AML-193 (cell line): ENCODE data around the gene NR1D1.
"Not testable (repeated sequence)": the region's sequence is repeated elsewhere in the genome, so short reads cannot be mapped to it uniquely, and the experiment has no call there.

Experiments used
- DNase-seq, 2 experiments: peaks; one replicate each; lab custom pipeline; 2025; lab: John Stamatoyannopoulos, UW

NR1D1 gene

GRCh38 chr17:40100419-40100668 is at the start of gene NR1D1:
Gene NR1D1 (minus strand): TSS chr17:40100589. CDS start chr17:40100094, 495 bp downstream.
- DNase-seq, result no peak

DNA sequence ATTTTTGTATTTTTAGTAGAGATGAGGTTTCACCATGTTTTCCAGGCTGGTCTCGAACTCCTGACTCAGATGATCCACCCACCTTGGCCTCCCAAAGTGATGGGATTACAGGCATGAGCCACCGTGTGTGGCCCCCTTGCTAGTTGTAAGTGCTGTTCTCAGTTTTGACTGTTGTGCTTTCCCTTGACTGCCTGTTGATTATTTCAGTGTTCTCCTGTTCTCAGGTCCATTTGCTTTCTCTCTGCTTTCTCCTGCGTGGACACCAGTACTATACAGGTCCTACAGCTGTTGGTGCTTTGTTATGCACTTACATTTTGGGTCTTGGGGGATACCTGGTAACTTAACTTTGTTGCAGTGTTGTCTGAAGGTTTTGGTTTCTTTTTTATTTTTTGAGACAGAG is 48.1 kb upstream of the NR1D1 start:
- DNase-seq, result no peak

DNA sequence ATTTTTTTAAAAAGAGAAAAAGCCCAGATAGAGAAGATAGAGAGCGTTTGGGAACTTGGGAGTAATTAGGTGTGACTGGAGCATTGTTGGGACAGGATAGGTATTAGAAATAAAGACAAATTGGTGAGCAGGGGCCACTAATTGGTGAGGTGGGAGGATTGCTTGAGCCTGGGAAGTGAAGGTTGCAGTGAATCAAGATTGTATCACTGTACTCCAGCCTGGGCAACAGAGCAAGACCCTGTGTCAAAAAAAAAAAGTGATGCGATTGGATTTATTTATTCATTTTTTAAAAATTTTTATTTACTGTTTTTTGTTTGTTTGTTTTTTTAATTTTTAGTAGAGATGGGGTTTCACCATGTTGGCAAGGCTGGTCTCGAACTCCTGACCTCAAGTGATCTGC is 45.1 kb upstream of the NR1D1 start:
- DNase-seq, result no peak

GRCh38 chr17:40143166-40143565 is 42.8 kb upstream of the NR1D1 start:
- DNase-seq, result not testable (repeated sequence)

- peak in 1 of 2 experiments; percentile 65 for DNase-seq
Observed at GRCh38 chr17:40139566-40140058, 39.2 kb upstream of the NR1D1 start.

- DNase-seq, result no peak
Observed at GRCh38 chr17:40135817-40136216, 35.4 kb upstream of the NR1D1 start.

- no peak for DNase-seq
Observed at GRCh38 chr17:40134184-40134583, 33.8 kb upstream of the NR1D1 start.

DNA sequence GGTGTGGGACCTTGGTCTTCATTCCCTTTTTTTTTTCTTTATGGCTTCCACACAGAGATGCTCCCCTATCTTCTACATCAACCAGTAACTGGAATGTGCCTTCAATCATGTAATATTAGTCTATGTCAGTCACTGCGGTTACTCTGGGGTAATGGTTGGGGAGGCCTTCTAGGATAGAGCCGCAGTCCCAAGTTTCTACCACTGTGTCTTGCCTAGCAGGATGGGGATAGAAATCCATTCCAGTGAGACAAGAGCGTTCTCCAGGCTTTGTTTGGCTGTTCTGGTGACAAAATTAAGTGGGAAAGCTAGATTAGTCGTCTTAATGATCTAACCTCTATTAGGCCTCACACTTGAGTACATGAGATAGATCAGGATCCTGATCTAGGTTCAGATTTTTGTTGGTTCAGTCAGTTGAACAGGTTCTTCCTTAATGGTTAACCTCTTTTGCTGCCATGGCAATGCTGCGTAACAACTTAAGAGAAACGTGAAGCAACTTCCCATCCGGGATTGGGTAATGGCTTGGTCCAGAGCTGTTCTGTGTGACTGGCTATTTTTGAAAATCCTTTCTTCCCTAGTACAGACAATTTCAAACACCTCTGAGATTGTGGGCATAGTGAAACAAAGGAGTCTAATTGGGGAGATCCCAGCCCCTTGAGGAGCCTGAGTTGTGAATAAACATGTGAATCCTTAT is 30.1 kb upstream of the NR1D1 start:
- peak; percentile 99 for DNase-seq

DNA sequence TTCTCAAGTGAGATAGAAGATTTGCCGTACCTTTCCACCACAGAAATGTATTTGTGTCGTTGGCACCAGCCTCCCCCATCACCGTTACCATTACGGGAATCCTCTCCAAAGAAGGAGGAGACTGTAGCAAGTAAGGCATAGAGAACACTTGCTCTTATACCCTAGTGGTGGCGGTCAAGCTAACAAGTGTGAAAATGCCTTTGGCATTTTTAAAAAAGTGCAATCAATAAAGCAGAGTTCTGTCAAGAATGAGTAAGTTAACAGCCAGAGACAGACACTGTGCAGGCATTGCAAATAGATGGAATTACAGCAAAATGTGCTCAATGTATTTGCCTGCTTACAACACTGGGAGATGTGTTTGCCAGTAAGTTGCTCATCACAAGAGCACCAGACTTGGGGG is 29.1 kb upstream of the NR1D1 start:
- DNase-seq, result no peak

GRCh38 chr17:40124279-40125141 is 24.1 kb upstream of the NR1D1 start:
- DNase-seq, result peak; percentile 40 to 46

GRCh38 chr17:40123811-40124114 is 23.4 kb upstream of the NR1D1 start:
- no peak for DNase-seq

GRCh38 chr17:40122999-40123810 is 22.8 kb upstream of the NR1D1 start:
- DNase-seq, result peak in 1 of 2 experiments; percentile 34

DNA sequence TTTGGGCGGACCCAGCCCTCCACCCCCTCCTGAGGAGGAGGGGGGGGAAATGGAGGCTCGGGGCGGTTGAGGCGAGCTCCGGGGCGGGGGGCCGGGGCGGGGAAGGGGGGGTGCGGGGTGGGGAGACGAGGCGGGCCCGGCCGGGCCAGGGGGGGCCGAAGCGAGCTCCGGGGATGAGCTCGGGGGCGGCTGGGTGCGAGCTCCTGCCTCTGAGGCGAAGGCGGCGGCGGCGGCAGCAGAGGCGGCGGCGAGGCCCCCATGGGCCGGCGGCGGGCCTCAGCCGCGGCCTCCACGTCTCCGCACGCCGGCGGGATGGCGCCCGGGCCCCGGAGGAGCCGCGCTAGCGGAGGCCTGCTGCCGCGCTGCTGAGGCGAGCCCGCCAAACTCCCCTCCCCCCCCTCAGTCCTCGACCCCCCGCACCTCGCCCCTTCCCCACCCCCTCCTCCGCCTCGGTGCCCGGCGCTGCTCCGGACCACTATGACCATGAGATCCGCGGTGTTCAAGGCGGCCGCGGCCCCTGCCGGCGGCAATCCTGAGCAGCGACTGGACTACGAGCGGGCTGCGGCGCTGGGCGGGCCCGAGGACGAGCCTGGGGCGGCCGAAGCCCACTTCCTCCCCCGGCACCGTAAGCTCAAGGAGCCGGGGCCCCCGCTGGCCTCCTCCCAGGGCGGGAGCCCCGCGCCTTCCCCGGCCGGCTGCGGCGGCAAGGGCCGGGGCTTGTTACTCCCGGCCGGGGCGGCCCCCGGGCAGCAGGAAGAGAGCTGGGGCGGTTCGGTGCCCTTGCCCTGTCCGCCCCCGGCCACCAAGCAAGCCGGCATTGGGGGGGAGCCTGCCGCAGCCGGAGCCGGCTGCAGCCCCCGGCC is 22.0 kb upstream of the NR1D1 start:
- DNase-seq, result peak in 1 of 2 experiments; percentile 29

DNA sequence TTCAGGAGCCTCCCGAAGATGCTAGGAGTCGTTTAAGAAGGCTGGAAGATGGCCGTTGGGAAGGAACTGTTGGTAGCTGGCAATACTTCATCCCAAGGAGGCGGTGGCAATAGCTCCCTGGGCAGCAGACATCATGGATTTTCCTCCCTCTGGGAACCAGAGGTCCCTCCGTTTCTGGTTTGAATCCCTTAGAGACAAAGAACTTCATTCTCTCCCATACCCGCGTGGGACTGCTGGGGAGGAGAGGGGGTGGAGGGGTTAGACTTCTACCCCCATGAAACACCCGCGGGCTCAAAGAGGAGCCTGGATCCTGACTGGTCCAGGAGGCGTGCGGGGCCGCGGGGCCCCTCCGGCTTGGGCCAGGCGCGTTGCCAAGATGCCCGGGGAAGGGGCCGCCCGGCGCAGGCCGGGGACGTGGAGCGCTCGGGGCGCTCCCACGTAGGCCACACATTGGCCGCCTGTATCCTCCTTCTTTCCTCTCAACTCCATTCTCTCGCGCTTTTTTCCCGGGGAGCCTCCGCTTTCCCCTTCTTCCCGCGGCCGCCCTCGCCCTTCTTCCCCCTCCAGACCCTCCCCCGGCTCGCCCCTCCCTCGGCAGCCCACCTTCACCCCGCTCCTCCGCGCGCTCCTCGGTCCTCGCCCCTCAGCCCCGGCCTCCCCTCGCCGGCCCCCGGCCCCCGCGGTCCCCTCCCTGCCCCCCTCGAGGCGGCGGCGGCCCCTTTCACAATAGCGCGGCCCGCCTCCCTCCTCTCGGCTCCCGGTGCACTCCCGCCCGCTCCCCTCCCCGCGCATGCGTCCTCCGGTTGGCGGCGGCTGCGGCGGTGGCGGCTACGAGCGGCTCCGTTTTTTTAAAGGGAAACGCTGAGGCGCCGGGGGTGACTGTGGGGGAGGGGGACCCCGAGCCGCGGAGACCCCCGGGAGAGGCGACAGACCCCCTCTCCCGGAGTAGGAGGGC is 21.1 kb upstream of the NR1D1 start, which contains the start of gene MSL1:
Gene MSL1, plus strand, starts transcription at position 791 of the 955 bp plus-strand sequence. CDS start 642 bp downstream, outside the sequence.
- DNase-seq, result peak; percentile 65 to 66

- DNase-seq, result no peak
Observed at GRCh38 chr17:40115101-40115436, 14.7 kb upstream of the NR1D1 start.

DNA sequence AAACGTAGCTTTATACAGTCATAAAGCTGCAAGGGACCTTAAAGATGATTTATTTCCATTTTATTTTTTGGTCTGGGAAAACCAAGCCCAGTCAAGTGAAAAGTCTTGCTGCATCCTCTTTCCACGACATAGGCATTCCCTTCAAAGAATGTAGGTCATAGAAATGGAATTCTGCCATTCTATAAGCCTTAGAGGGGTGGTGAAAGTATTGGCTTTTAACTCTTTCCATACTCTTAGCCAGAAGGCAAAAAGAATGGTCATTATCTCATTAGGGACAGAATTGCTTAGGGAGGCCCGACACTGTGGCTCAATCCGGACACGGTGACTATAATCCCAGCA is 13.5 kb upstream of the NR1D1 start:
- DNase-seq, result no peak

DNA sequence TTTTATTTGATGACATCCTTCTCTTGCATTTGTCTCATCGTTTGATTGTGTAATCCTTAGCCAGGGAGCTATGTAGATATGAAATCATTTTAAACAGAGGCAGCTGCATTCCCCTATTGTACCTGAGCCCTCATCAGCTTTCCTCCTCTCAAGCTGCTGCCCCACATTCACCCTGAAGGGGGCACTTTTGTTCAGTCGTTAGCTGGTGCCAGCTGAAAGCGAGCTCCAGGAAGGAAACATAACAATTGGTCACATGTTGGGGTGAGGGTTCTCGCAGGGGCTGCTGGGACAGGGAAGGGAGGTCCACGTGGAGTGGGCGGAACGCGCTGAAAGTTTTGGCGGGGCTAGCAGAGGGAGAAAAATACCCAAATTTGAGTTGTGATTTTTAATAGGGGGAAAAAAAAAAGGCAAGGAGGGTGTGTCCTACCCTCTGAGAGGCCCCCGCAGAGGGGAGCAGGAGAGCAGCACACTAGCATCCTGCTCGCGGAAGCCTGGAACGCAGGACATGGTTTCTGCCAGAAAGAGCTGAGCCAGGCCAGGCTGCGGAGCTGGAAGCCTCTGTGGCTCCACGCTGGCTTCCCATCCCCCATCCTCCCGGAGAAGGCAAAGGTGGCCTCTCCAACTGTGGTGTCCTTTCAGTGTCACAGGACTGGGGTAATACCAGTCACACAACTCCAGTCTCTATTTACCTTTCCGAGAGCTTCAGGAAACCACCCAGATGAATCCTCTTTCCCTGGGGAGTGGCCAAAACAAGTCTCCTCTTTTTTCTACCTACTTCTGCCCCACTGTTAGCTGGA is 12.9 kb upstream of the NR1D1 start:
- DNase-seq, result peak; percentile 99

DNA sequence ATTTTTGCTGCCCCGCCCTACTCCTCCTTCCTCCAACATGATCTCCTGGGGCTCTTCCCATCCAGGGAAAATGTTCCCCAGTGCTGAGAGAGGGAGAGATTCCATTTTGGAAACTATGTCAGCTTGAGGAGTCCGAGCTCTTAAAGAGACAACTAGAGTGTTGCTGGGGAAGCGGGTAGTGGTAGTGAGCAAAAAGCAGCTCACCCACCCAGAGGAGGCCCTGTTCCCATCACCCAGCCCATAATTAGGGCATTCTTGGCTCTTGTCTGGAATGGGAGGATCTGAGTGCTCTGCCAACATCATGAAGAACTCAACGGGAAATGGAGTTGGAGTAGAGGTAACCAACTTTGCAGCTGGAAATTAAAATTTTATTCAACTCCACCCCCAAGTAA is 12.3 kb upstream of the NR1D1 start:
- no peak for DNase-seq

DNA sequence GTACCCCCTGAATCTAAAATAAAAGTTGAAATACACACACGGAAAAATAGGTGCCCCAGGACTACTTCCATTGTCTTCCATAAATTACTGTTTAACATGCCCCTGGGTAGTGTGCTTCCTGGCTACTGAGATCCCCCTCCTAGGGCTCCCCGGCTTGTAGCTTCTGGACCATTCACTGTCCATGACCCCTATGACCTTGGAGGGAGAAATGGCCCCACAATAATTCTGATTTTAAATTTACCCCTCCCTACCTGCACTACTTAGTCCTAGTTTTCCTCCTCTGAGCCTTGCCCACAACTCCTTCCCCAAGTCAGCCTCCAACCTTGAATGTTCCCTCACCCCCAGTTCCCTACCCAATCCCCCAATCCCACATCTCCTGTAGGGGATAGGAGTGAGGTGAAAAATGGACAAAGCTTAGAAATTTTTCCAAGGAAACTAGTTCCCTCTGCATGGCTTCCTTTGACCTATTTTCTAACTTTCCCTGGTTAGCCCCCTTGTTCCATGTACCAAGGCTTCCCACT is 11.9 kb upstream of the NR1D1 start:
- DNase-seq, result no peak
